A549 (cell line): ENCODE measurements around the gene FGF8. TPM values are rescaled to one million over a fixed set of nuclear protein-coding genes. Genes with fewer than 3 reads are reported as not detected.

ENCODE experiments used
- ATAC-seq, 2 experiments: fragments of 200-7000 bp in 1 of 2; fragments of >200 bp in 1 of 2; cut with Nextera tagmentation in 1 of 2; cut with Tn5 transposase in 1 of 2; 3 replicates each; pipeline versions ENCODE4 v1.8.0 to v1.9.1; 2018 to 2020; ENCODE audit warnings: mild to moderate bottlenecking in 1 of 2, moderate library complexity in 1 of 2
- CTCF ChIA-PET: fragments of 300-600 bp; sonication (Branson Sonifier 250); formaldehyde crosslinking; extraction: SDS; loops from one replicate; lab custom pipeline; 2021; ENCODE audit warnings: antibody characterized with exemption, inconsistent platforms; lab: Yijun Ruan, JAX
- POLR2A ChIA-PET: fragments of 350-600 bp; formaldehyde crosslinking; extraction: SDS; loops from one replicate; lab custom pipeline; 2021; ENCODE audit warnings: antibody characterized with exemption, inconsistent platforms; lab: Yijun Ruan, JAX
- DNase-seq, 2 experiments: peaks; one replicate each; pipeline versions ENCODE4 v3.0.0 to v3.0.0-alpha.2; 2011 to 2016; ENCODE audit warnings: low read depth in 1 of 2, low spot score in 1 of 2
- FAIRE-seq: peaks from 2 replicates; lab custom pipeline; 2011; peaks lifted over from hg19 to GRCh38; lab: Jason Lieb, UNC
- H3K27ac ChIP-seq, 2 experiments: fragments of >200 bp; sonication (Bioruptor Twin); formaldehyde crosslinking; 3 replicates each; pipeline ENCODE4 v1.5.1; 2016 to 2017
- H3K4me1 ChIP-seq: fragments of >200 bp; sonication (Bioruptor Twin); formaldehyde crosslinking; 3 replicates; pipeline ENCODE4 v1.6.1; 2016
- H3K4me2 ChIP-seq: fragments of >200 bp; sonication (Bioruptor Twin); formaldehyde crosslinking; 3 replicates; pipeline ENCODE4 v1.6.1; 2016
- H3K4me3 ChIP-seq: fragments of >200 bp; sonication (Bioruptor Twin); formaldehyde crosslinking; 3 replicates; pipeline ENCODE4 v1.5.1; 2016
- H3K9me3 ChIP-seq: fragments of >200 bp; sonication (Bioruptor Twin); formaldehyde crosslinking; 3 replicates; pipeline ENCODE4 v1.6.1; 2016
- FOSL2 ChIP-seq, 2 experiments: fragments of 450-650 bp in 1 of 2; fragments of >200 bp in 1 of 2; sonication (Bioruptor Twin) in 1 of 2; formaldehyde crosslinking; IDR thresholded peaks; 2 replicates each; pipeline versions ENCODE4 v1.5.0 to v1.6.1; 2016 to 2020; ENCODE audit warnings: mild to moderate bottlenecking in 1 of 2, moderate library complexity in 1 of 2
- HOXB13 ChIP-seq: fragments of 250-450 bp; sonication (Bioruptor Pico); IDR thresholded peaks from 2 replicates; pipeline ENCODE4 v1.5.0; 2020; ENCODE audit warnings: low read depth, mild to moderate bottlenecking, moderate library complexity
- JUN ChIP-seq, 2 experiments: fragments of >200 bp; sonication (Bioruptor Twin); formaldehyde crosslinking; IDR thresholded peaks; 2 replicates in 1 of 2; 3 replicates in 1 of 2; pipeline ENCODE4 v1.6.1; 2016 to 2017
- JUNB ChIP-seq: fragments of >200 bp; sonication (Bioruptor Twin); formaldehyde crosslinking; IDR thresholded peaks from 2 replicates; pipeline ENCODE4 v1.6.1; 2016
- KDM1A ChIP-seq: fragments of 200-600 bp; sonication (generic); IDR thresholded peaks from 2 replicates; pipeline ENCODE4 v1.6.1; 2016; ENCODE audit warnings: low read depth, mild to moderate bottlenecking
- NFE2L2 ChIP-seq: fragments of 150-350 bp; conservative IDR thresholded peaks from 2 replicates; pipeline ENCODE4 v1.6.1; 2014; ENCODE audit warnings: low read length
- NR3C1 ChIP-seq: fragments of >200 bp; sonication (Bioruptor Twin); formaldehyde crosslinking; IDR thresholded peaks from 3 replicates; pipeline ENCODE4 v1.6.1; 2017
- POLR2AphosphoS2 ChIP-seq: conservative IDR thresholded peaks from 2 replicates; pipeline ENCODE4 v1.6.1; 2012; ENCODE audit warnings: low read length, improper control_type of control experiment, inconsistent platforms
- RCOR1 ChIP-seq: fragments of 150-350 bp; IDR thresholded peaks from 2 replicates; pipeline ENCODE4 v1.6.1; 2014; ENCODE audit warnings: antibody characterized with exemption, low read length, low read depth
- RFX5 ChIP-seq: fragments of 450-650 bp; IDR thresholded peaks from 2 replicates; pipeline ENCODE4 v1.7.1; 2014; ENCODE audit warnings: antibody characterized with exemption, mild to moderate bottlenecking, moderate library complexity
- SREBF2 ChIP-seq: fragments of 450-650 bp; IDR thresholded peaks from 2 replicates; pipeline ENCODE4 v1.6.1; 2014; ENCODE audit warnings: mild to moderate bottlenecking, moderate library complexity
- TFCP2L1 ChIP-seq: fragments of 250-450 bp; sonication (Bioruptor Pico); IDR thresholded peaks from 2 replicates; pipeline ENCODE4 v1.5.0; 2021; ENCODE audit warnings: mild to moderate bottlenecking
- ZNF302 ChIP-seq: fragments of 250-450 bp; sonication (Bioruptor Pico); IDR thresholded peaks from 2 replicates; pipeline ENCODE4 v1.9.0; 2021; ENCODE audit warnings: inconsistent platforms, mild to moderate bottlenecking, moderate library complexity
- ZSCAN20 ChIP-seq: fragments of 250-450 bp; sonication (Bioruptor Pico); IDR thresholded peaks from 2 replicates; pipeline ENCODE4 v1.8.0; 2022; ENCODE audit warnings: mild to moderate bottlenecking, moderate library complexity
- WGBS: methylation state at CpG from one replicate; pipeline ENCODE4 v1.1.6; 2017; ENCODE audit errors: missing lambda C conversion rate; 5-methylcytosine and 5-hydroxymethylcytosine counted together
- polyA plus RNA-seq, 4 experiments: library from polyadenylated mRNA; depleted of rRNA in 3 of 4; stranded (reverse); fragments of >200 nt; fragmentation: RNase III in 1 of 4; extraction: RNeasy Plus Mini Kit Qiagen cat#74134 plus additional on column Dnase treatment in 1 of 4; gene quantifications; 2 replicates in 3 of 4; 3 replicates in 1 of 4; pipeline ENCODE4 v1.2.3, GENCODE V29; 2011 to 2017
- TF ChIP-seq, protein P1 (sequence below): fragments of 450-650 bp; IDR thresholded peaks from 2 replicates; pipeline ENCODE4 v1.6.1; 2014; ENCODE audit warnings: antibody characterized with exemption
- TF ChIP-seq, protein P2 (sequence below): IDR thresholded peaks from 2 replicates; pipeline ENCODE4 v1.6.1; 2012; ENCODE audit warnings: low read depth, borderline replicate concordance
- TF ChIP-seq, protein P3 (sequence below): fragments of 250-450 bp; sonication (Bioruptor Pico); IDR thresholded peaks from 2 replicates; pipeline ENCODE4 v1.5.0; 2020; ENCODE audit warnings: low read depth, mild to moderate bottlenecking, moderate library complexity
- TF ChIP-seq, protein P4 (sequence below): fragments of >200 bp; sonication (Bioruptor Twin); formaldehyde crosslinking; IDR thresholded peaks from 3 replicates; pipeline ENCODE4 v1.5.1; 2016
- TF ChIP-seq, protein P5 (sequence below): fragments of 200-600 bp; sonication (generic); IDR thresholded peaks from 2 replicates; pipeline ENCODE4 v1.6.1; 2016; ENCODE audit warnings: antibody characterized with exemption, mild to moderate bottlenecking, moderate library complexity

The FGF8 gene
- polyA plus RNA-seq, 2 of the 4 experiments (the other 2 are of a cell fraction) = 0.12 TPM; not detected in 1

DNA sequence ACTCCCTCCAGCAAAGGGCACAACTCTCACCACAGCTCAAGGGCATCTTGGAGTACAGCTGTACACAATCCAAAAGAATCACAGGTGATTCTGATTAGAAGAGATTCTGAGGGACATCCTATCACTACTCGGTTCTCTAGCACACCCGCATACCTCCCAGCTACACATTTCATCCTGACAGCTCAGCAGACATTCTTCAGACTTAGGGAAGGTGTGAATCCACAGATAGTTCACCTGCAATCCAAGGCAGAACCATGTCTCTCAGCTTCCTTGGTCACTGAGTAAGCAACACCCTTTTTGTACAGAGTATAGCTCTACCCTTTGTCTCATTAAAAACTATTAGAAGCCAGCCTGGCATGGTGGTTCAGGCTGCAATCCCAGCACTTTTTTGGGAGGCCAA lies 54.1 kb downstream of the FGF8 start:
- 0 out of 3 replicates have a peak, but pooled peaks cover 3% of the 10 kb centered on the region for H3K4me1 ChIP-seq
- ATAC-seq = no peak
- no peak overlapping the region for H3K4me3 ChIP-seq
- DNase-seq = no peak
- ChIA-PET CTCF (interaction anchor here (1.3 kb wide), 1 partner anchor 507 kb away, joined by 3 read pairs; no protein-coding TSS in a partner anchor), POLR2A (no interaction called here)
- H3K27ac ChIP-seq = no peak overlapping the region
- WGBS = 72% methylated on average over 2 of the region's 2 CpGs
- H3K9me3 ChIP-seq = no peaks in the 10 kb centered on the region
- no peak overlapping the region for H3K4me2 ChIP-seq
- TF ChIP-seq FOSL2 (IDR thresholded peaks at IDR 0.05) (no peak), FOSL2 (CRISPR knock-in tag; IDR thresholded peaks at IDR 0.05) (no peak), SREBF2 (no peak), KDM1A (no peak), NR3C1 (no peak), RCOR1 (no peak)
- FAIRE-seq = no peak

DNA sequence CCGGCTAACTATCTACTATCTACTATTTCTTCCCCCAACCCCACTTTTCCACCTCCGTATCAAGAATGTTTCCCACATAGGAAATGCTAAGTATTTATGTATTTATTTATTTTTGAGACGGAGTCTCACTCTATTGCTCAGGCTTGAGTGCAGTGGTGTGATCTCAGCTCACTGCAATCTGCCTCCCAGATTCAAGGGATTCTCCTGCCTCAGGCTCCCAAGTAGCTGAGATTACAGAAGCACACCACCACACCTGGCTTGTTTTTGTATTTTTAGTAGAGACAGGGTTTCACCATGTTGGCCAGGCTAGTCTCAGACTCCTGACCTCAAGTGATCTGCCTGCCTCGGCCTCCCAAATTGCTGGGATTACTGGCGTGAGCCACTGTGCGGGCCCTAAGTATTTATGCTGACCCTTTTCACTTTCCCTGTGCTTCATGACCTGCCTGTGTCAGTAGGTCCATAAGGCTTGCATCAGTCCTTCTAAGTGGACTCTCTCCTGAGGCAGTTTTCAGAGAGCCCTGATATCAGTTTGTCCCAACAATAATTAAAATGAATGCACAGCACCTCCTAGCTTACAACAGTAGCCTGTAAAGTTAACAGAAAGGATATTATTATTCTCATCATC lies 55.2 kb downstream of the FGF8 start:
- Histone ChIP-seq H3K4me3 (no peak overlapping the region), H3K9me3 (no peaks in the 10 kb centered on the region), H3K4me2 (no peak overlapping the region), H3K27ac (no peak overlapping the region), H3K4me1 (0 out of 3 replicates have a peak, but pooled peaks cover 3% of the 10 kb centered on the region)
- TF ChIP-seq, protein P1, sequence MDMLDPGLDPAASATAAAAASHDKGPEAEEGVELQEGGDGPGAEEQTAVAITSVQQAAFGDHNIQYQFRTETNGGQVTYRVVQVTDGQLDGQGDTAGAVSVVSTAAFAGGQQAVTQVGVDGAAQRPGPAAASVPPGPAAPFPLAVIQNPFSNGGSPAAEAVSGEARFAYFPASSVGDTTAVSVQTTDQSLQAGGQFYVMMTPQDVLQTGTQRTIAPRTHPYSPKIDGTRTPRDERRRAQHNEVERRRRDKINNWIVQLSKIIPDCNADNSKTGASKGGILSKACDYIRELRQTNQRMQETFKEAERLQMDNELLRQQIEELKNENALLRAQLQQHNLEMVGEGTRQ = no peak
- TF ChIP-seq JUN (IDR thresholded peaks at IDR 0.05) (no peak), TFCP2L1 (CRISPR knock-in tag) (no peak), ZNF302 (CRISPR knock-in tag) (no peak), ZSCAN20 (CRISPR knock-in tag) (no peak), KDM1A (no peak), RFX5 (no peak), JUNB (no peak), HOXB13 (CRISPR knock-in tag) (no peak), NFE2L2 (no peak), POLR2AphosphoS2 (no peak)
- TF ChIP-seq, protein P2, sequence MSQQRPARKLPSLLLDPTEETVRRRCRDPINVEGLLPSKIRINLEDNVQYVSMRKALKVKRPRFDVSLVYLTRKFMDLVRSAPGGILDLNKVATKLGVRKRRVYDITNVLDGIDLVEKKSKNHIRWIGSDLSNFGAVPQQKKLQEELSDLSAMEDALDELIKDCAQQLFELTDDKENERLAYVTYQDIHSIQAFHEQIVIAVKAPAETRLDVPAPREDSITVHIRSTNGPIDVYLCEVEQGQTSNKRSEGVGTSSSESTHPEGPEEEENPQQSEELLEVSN = no peak
- TF ChIP-seq, protein P3, sequence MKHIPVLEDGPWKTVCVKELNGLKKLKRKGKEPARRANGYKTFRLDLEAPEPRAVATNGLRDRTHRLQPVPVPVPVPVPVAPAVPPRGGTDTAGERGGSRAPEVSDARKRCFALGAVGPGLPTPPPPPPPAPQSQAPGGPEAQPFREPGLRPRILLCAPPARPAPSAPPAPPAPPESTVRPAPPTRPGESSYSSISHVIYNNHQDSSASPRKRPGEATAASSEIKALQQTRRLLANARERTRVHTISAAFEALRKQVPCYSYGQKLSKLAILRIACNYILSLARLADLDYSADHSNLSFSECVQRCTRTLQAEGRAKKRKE (CRISPR knock-in tag) = no peak
- TF ChIP-seq, protein P4, sequence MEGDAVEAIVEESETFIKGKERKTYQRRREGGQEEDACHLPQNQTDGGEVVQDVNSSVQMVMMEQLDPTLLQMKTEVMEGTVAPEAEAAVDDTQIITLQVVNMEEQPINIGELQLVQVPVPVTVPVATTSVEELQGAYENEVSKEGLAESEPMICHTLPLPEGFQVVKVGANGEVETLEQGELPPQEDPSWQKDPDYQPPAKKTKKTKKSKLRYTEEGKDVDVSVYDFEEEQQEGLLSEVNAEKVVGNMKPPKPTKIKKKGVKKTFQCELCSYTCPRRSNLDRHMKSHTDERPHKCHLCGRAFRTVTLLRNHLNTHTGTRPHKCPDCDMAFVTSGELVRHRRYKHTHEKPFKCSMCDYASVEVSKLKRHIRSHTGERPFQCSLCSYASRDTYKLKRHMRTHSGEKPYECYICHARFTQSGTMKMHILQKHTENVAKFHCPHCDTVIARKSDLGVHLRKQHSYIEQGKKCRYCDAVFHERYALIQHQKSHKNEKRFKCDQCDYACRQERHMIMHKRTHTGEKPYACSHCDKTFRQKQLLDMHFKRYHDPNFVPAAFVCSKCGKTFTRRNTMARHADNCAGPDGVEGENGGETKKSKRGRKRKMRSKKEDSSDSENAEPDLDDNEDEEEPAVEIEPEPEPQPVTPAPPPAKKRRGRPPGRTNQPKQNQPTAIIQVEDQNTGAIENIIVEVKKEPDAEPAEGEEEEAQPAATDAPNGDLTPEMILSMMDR = no peak
- TF ChIP-seq, protein P5, sequence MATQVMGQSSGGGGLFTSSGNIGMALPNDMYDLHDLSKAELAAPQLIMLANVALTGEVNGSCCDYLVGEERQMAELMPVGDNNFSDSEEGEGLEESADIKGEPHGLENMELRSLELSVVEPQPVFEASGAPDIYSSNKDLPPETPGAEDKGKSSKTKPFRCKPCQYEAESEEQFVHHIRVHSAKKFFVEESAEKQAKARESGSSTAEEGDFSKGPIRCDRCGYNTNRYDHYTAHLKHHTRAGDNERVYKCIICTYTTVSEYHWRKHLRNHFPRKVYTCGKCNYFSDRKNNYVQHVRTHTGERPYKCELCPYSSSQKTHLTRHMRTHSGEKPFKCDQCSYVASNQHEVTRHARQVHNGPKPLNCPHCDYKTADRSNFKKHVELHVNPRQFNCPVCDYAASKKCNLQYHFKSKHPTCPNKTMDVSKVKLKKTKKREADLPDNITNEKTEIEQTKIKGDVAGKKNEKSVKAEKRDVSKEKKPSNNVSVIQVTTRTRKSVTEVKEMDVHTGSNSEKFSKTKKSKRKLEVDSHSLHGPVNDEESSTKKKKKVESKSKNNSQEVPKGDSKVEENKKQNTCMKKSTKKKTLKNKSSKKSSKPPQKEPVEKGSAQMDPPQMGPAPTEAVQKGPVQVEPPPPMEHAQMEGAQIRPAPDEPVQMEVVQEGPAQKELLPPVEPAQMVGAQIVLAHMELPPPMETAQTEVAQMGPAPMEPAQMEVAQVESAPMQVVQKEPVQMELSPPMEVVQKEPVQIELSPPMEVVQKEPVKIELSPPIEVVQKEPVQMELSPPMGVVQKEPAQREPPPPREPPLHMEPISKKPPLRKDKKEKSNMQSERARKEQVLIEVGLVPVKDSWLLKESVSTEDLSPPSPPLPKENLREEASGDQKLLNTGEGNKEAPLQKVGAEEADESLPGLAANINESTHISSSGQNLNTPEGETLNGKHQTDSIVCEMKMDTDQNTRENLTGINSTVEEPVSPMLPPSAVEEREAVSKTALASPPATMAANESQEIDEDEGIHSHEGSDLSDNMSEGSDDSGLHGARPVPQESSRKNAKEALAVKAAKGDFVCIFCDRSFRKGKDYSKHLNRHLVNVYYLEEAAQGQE = no peak
- FAIRE-seq (no peak), ATAC-seq (no peak; a peak in 1 of 6 replicates), DNase-seq (no peak)
- whole genome bisulfite sequencing = 75% methylated on average over 6 of the region's 6 CpGs
- CTCF ChIA-PET = interaction anchor here (1.2 kb wide), 1 partner anchor 11 kb away, joined by 4 read pairs; no protein-coding TSS in a partner anchor
- POLR2A ChIA-PET = no interaction called here

Other genes with a start within 250 kb of the FGF8 start
- gene POLL, start 187.9 kb downstream of the FGF8 start, polyA plus RNA-seq (2011; rRNA removed) = 16.7 and 18.1 TPM in 2 replicates
- 13.0 to 13.3 TPM (median 13.3 TPM) in 3 replicates for gene POLL, start 187.9 kb downstream of the FGF8 start, polyA plus RNA-seq (2017; fragmentation: RNase III; extraction: RNeasy Plus Mini Kit Qiagen cat#74134 plus additional on column Dnase treatment)
- 39.7 and 40.8 TPM in 2 replicates for gene DPCD, start 187.8 kb downstream of the FGF8 start, polyA plus RNA-seq (2011; rRNA removed)
- 37.4 to 39.4 TPM (median 37.7 TPM) in 3 replicates for gene DPCD, start 187.8 kb downstream of the FGF8 start, polyA plus RNA-seq (2017; fragmentation: RNase III; extraction: RNeasy Plus Mini Kit Qiagen cat#74134 plus additional on column Dnase treatment)
- gene FBXW4, start 80.9 kb downstream of the FGF8 start, polyA plus RNA-seq (2011; rRNA removed) = 37.5 and 41.1 TPM in 2 replicates
- 16.9 to 28.2 TPM (median 24.0 TPM) in 3 replicates for gene FBXW4, start 80.9 kb downstream of the FGF8 start, polyA plus RNA-seq (2017; fragmentation: RNase III; extraction: RNeasy Plus Mini Kit Qiagen cat#74134 plus additional on column Dnase treatment)
- gene NPM3, start 7.3 kb upstream of the FGF8 start, polyA plus RNA-seq (2011; rRNA removed) = 41.5 and 45.0 TPM in 2 replicates
- 96.3 to 101 TPM (median 99.1 TPM) in 3 replicates for gene NPM3, start 7.3 kb upstream of the FGF8 start, polyA plus RNA-seq (2017; fragmentation: RNase III; extraction: RNeasy Plus Mini Kit Qiagen cat#74134 plus additional on column Dnase treatment)
- 79.1 and 84.5 TPM in 2 replicates for gene OGA, start 42.3 kb upstream of the FGF8 start, polyA plus RNA-seq (2011; rRNA removed)
- 40.3 to 50.7 TPM (median 46.5 TPM) in 3 replicates for gene OGA, start 42.3 kb upstream of the FGF8 start, polyA plus RNA-seq (2017; fragmentation: RNase III; extraction: RNeasy Plus Mini Kit Qiagen cat#74134 plus additional on column Dnase treatment)
- 0.88 and 1.3 TPM in 2 replicates for gene KCNIP2, start 67.7 kb upstream of the FGF8 start, polyA plus RNA-seq (2011; rRNA removed)
- 1.1 to 1.7 TPM (median 1.3 TPM) in 3 replicates for gene KCNIP2, start 67.7 kb upstream of the FGF8 start, polyA plus RNA-seq (2017; fragmentation: RNase III; extraction: RNeasy Plus Mini Kit Qiagen cat#74134 plus additional on column Dnase treatment)